NT2/D1 (cell line): ENCODE data around the gene MALRD1.

Experiments
- YY1 ChIP-seq: IDR thresholded peaks from 2 replicates; pipeline ENCODE4 v1.6.1; 2011; ENCODE audit not compliant: insufficient read length, insufficient read depth
- ZNF274 ChIP-seq: IDR thresholded peaks from 2 replicates; pipeline ENCODE4 v1.6.1; 2011; ENCODE audit warnings: mild to moderate bottlenecking, low read depth, low read length

- TF ChIP-seq YY1 (no peak), ZNF274 (no peak)
Observed at GRCh38 chr10:19247843-19248242, 199.2 kb downstream of the MALRD1 start.
